Natural killer cell (primary cell): ENCODE results near the gene ZDHHC20. TPM values are rescaled to one million over a fixed set of nuclear protein-coding genes. Genes with fewer than 3 reads are reported as not detected.
A peak's percentile ranks its signal among the peaks of the same experiment; 100 is the strongest.

ENCODE experiments used
- ATAC-seq, 3 donors: fragments of 150-1000 bp in 2 of 3; fragments of 200-7000 bp in 1 of 3; cut with Tn5 transposase; 1 replicate in 1 of 3; 2 replicates in 2 of 3; pipeline ENCODE4 v1.10.0; 2021; ENCODE audit warnings: mild to moderate bottlenecking in 2 of 3, moderate library complexity in 2 of 3
- DNase-seq, 2 donors: peaks; one replicate each; pipeline versions ENCODE4 v3.0.0 to v3.0.0-alpha.2; 2013 to 2021; ENCODE audit warnings: mixed read lengths in 1 of 2
- H3K27ac ChIP-seq: one replicate; pipeline ENCODE4 v1.5.1; 2013; ENCODE audit warnings: mild to moderate bottlenecking, low read length
- H3K27me3 ChIP-seq: one replicate; pipeline ENCODE4 v1.6.1; 2013; ENCODE audit warnings: low read length; ENCODE audit not compliant: control insufficient read depth, insufficient read depth
- H3K36me3 ChIP-seq: one replicate; pipeline ENCODE4 v1.6.1; 2013; ENCODE audit warnings: low read length; ENCODE audit not compliant: control insufficient read depth, insufficient read depth
- H3K4me1 ChIP-seq: one replicate; pipeline ENCODE4 v1.6.1; 2013; ENCODE audit warnings: low read length; ENCODE audit not compliant: control insufficient read depth, insufficient read depth
- H3K4me3 ChIP-seq: one replicate; pipeline ENCODE4 v1.5.1; 2013; ENCODE audit warnings: low read length
- H3K9me3 ChIP-seq: one replicate; pipeline ENCODE4 v1.6.1; 2013; ENCODE audit warnings: low read length; ENCODE audit not compliant: control insufficient read depth, insufficient read depth
- H3K27ac Mint-ChIP-seq, 2 donors: one replicate each; pipeline ENCODE4 v1.8.0; 2022; ENCODE audit warnings: mild to moderate bottlenecking in 2 of 2, mixed read lengths in 2 of 2, moderate library complexity in 1 of 2
- H3K27me3 Mint-ChIP-seq, 2 donors: one replicate each; pipeline ENCODE4 v1.8.0; 2022; ENCODE audit warnings: low read depth in 2 of 2, mixed read lengths in 2 of 2
- H3K36me3 Mint-ChIP-seq: one replicate; pipeline ENCODE4 v1.8.0; 2022; ENCODE audit warnings: mixed read lengths
- H3K4me1 Mint-ChIP-seq, 2 donors: one replicate each; pipeline ENCODE4 v1.8.0; 2022; ENCODE audit warnings: mixed read lengths in 2 of 2
- H3K4me3 Mint-ChIP-seq: one replicate; pipeline ENCODE4 v1.8.0; 2022; ENCODE audit warnings: mild to moderate bottlenecking, moderate library complexity, mixed read lengths
- H3K9me3 Mint-ChIP-seq, 2 donors: one replicate each; pipeline ENCODE4 v1.8.0; 2022; ENCODE audit warnings: mixed read lengths in 2 of 2
- CTCF ChIP-seq: fragments of 200-600 bp; IDR thresholded peaks from one replicate; pipeline ENCODE4 v1.8.0; 2022; ENCODE audit warnings: antibody characterized with exemption
- WGBS: methylation state at CpG from one replicate; pipeline ENCODE4 v1.1.7; 2013; ENCODE audit warnings: missing lambda C conversion rate; ENCODE audit not compliant: insufficient coverage; 5-methylcytosine and 5-hydroxymethylcytosine counted together
- intact Hi-C: fragments of 100-400 bp; cut with micrococcal nuclease; formaldehyde crosslinking; loops from one replicate; pipeline ENCODE4 v1.14.2; 2022
- total RNA-seq, 4 donors: library from RNA; stranded (reverse); fragments of 120-200 nt in 1 of 4; gene quantifications; one replicate each; pipeline versions ENCODE4 v1.2.3 to v1.2.4, GENCODE V29; 2013 to 2022

ZDHHC20 gene
- total RNA-seq, 3 donors from 2014 or later (not counting 1 experiment from before 2014, with no cell fraction given): 85.1 to 116 (median 93.4) TPM

- Mint-ChIP-seq H3K4me3 (peak overlapping the region; percentile 72), H3K27me3 (no peaks in the 10 kb centered on the region), H3K36me3 (no peaks in the 10 kb centered on the region), H3K9me3 (no peaks in the 10 kb centered on the region), H3K27ac (peak overlapping the region; percentile 85 to 90), H3K4me1 (peaks cover 17 to 30% of the 10 kb centered on the region in 2 donors)
- H3K36me3 ChIP-seq: no peaks in the 10 kb centered on the region
- H3K4me1 ChIP-seq: peaks cover 27% of the 10 kb centered on the region
- no peak overlapping the region for H3K27ac ChIP-seq
- H3K27me3 ChIP-seq: no peaks in the 10 kb centered on the region
- no peaks in the 10 kb centered on the region for H3K9me3 ChIP-seq
- intact Hi-C loops: no loop called here
- TF ChIP-seq CTCF: no peak
- ATAC-seq (no peak), DNase-seq (no peak)
- WGBS: 80% methylated on average over 4 of the region's 4 CpGs
- H3K4me3 ChIP-seq: no peak overlapping the region
Observed at GRCh38 chr13:21343659-21344058, 115.4 kb downstream of the ZDHHC20 start.

- no peak for DNase-seq
- no peaks in the 10 kb centered on the region for H3K27me3 ChIP-seq
- intact Hi-C loops: no loop called here
- no peak overlapping the region for H3K4me3 Mint-ChIP-seq
- no peak for TF ChIP-seq CTCF
- H3K9me3 ChIP-seq: no peaks in the 10 kb centered on the region
- H3K27me3 Mint-ChIP-seq: no peaks in the 10 kb centered on the region
- H3K36me3 Mint-ChIP-seq: no peaks in the 10 kb centered on the region
- H3K4me3 ChIP-seq: no peak overlapping the region
- H3K4me1 Mint-ChIP-seq: peaks cover 17 to 32% of the 10 kb centered on the region in 2 donors
- no peaks in the 10 kb centered on the region for H3K9me3 Mint-ChIP-seq
- H3K4me1 ChIP-seq: peaks cover 27% of the 10 kb centered on the region
- H3K36me3 ChIP-seq: no peaks in the 10 kb centered on the region
- WGBS: 100% methylated on average over 4 of the region's 5 CpGs
- H3K27ac Mint-ChIP-seq: peak overlapping the region; percentile 85 to 90
- no peak overlapping the region for H3K27ac ChIP-seq
- ATAC-seq: no peak
Observed at GRCh38 chr13:21342699-21343442, 116.2 kb downstream of the ZDHHC20 start.

GRCh38 chr13:21341637-21342422, 117.3 kb downstream of the ZDHHC20 start:
- H3K9me3 Mint-ChIP-seq: no peaks in the 10 kb centered on the region
- Histone ChIP-seq H3K27me3 (no peaks in the 10 kb centered on the region), H3K27ac (no peak overlapping the region), H3K9me3 (no peaks in the 10 kb centered on the region), H3K36me3 (no peaks in the 10 kb centered on the region), H3K4me3 (no peak overlapping the region), H3K4me1 (peaks cover 27% of the 10 kb centered on the region)
- no peak overlapping the region for H3K4me3 Mint-ChIP-seq
- no peak for TF ChIP-seq CTCF
- WGBS: 93% methylated on average over 19 of the region's 19 CpGs
- no peaks in the 10 kb centered on the region for H3K36me3 Mint-ChIP-seq
- DNase-seq (no peak), ATAC-seq (no peak)
- H3K27ac Mint-ChIP-seq: no peak overlapping the region
- peaks cover 17 to 32% of the 10 kb centered on the region in 2 donors for H3K4me1 Mint-ChIP-seq
- intact Hi-C loops: no loop called here
- no peaks in the 10 kb centered on the region for H3K27me3 Mint-ChIP-seq
